ENCODE data around the gene PPP1R36. TPM values are rescaled to one million over a fixed set of nuclear protein-coding genes. Genes with fewer than 3 reads are reported as not detected.
"Not testable (repeated sequence)": the region's sequence is repeated elsewhere in the genome, so short reads cannot be mapped to it uniquely, and the experiment has no call there.

The PPP1R36 gene
- total RNA-seq, 3 donors from 2014 or later, result 1.8 to 10.4 (median 7.6) TPM

DNA sequence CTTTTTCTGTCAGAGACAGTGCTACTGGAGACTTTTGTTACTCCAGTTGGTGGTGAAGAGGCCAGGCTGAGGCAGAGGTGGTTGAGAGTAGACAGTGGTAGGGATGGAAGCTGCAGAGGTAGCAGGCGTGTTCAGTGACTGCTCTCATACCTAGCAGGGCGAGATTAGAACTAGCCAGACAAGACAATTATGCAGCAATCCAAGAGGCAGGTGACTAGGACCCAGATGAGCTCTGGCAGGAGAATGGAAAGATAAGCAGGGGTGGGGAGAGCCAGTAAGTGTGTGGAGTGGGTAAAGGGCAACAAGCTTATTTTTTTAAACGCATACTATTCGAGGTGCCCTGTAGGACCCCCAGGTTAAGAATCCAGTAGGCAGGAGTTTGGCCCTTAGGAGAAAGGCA is 4.8 kb downstream of the PPP1R36 start:
- intact Hi-C loops (cut with DNase I, micrococcal nuclease), result no loop called here
- TF ChIP-seq CTCF (IDR thresholded peaks at IDR 0.05), result no peak
- ATAC-seq, result peak; percentile 50
- no peaks in the 10 kb centered on the region for H3K36me3 ChIP-seq (ENCODE audit: low read depth)
- no peak overlapping the region for H3K4me3 ChIP-seq
- DNase-seq, result peak in 1 of 3 donors; percentile 67
- H3K4me1 ChIP-seq (ENCODE audit: low read depth), result peaks cover 7% of the 10 kb centered on the region
- no peaks in the 10 kb centered on the region for H3K9me3 ChIP-seq

DNA sequence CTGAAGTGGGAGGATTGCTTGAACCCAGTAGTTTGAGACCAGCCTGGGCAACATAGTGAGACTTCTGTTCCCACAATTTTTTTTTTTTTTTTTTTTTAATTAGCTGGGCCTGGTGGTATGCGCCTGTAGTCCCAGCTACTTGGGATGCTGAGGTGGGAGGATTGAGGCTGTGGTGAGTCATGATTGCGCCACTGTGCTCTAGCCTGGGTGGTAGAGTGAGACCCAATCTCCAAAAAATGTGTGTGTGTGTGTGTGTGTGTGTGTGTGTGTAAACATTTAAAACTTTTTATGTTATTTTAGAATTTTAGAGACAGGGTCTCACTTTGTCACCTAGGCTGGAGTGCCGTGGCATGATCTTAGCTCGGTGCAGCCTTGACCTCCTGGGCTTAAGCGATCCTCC is 6.8 kb downstream of the PPP1R36 start:
- Histone ChIP-seq H3K36me3 (ENCODE audit: low read depth) (no peaks in the 10 kb centered on the region), H3K9me3 (no peaks in the 10 kb centered on the region), H3K4me1 (ENCODE audit: low read depth) (peaks cover 5% of the 10 kb centered on the region), H3K4me3 (no peak overlapping the region)
- ATAC-seq, result no peak
- intact Hi-C loops (cut with DNase I, micrococcal nuclease), result no loop called here
- DNase-seq, result no peak
- no peak for TF ChIP-seq CTCF (IDR thresholded peaks at IDR 0.05)

- intact Hi-C loops (cut with DNase I, micrococcal nuclease); DNase-seq; H3K36me3 ChIP-seq (ENCODE audit: low read depth); H3K4me3 ChIP-seq; H3K9me3 ChIP-seq; ATAC-seq; H3K4me1 ChIP-seq (ENCODE audit: low read depth): not testable (repeated sequence)
Observed at GRCh38 chr14:64558216-64558615, 8.5 kb downstream of the PPP1R36 start.

GRCh38 chr14:64561631-64562030 is 11.9 kb downstream of the PPP1R36 start:
- Histone ChIP-seq H3K9me3 (no peaks in the 10 kb centered on the region), H3K4me1 (ENCODE audit: low read depth) (no peaks in the 10 kb centered on the region), H3K36me3 (ENCODE audit: low read depth) (no peaks in the 10 kb centered on the region), H3K4me3 (no peak overlapping the region)
- DNase-seq (no peak), ATAC-seq (no peak)
- no peak for TF ChIP-seq CTCF (IDR thresholded peaks at IDR 0.05)
- intact Hi-C loops (cut with DNase I, micrococcal nuclease), result no loop called here

DNA sequence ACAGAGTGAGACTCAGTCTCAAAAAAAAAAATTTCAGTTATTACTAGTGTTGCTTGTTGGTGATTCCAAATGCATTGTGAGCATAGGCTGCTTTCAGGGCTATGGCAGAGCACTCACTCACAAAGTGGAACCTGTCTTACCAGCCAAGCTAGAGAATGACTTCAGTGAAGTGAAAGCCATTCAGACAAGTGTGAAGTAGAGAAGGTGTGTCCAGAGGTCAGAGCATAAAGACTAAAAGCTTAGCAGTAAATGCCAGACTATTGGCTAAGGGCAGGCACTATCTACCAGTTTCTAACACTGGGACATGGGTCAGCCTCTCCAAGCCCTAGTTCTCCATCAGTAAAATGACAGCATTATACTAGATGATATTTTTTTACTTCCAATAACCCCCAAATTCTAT is 12.7 kb downstream of the PPP1R36 start:
- intact Hi-C loops (cut with DNase I, micrococcal nuclease), result no loop called here
- peak; percentile 81 for ATAC-seq

GRCh38 chr14:64563696-64564095 is 13.9 kb downstream of the PPP1R36 start:
- DNase-seq (no peak), ATAC-seq (no peak)
- Histone ChIP-seq H3K9me3 (no peaks in the 10 kb centered on the region), H3K4me3 (no peak overlapping the region), H3K4me1 (ENCODE audit: low read depth) (no peaks in the 10 kb centered on the region), H3K36me3 (ENCODE audit: low read depth) (no peaks in the 10 kb centered on the region)
- no peak for TF ChIP-seq CTCF (IDR thresholded peaks at IDR 0.05)
- intact Hi-C loops (cut with DNase I, micrococcal nuclease), result no loop called here

More for the DNA sequence above, 12.7 kb downstream of the PPP1R36 start:
- Histone ChIP-seq H3K36me3 (ENCODE audit: low read depth) (no peaks in the 10 kb centered on the region), H3K4me1 (ENCODE audit: low read depth) (no peaks in the 10 kb centered on the region), H3K4me3 (no peak overlapping the region), H3K9me3 (no peaks in the 10 kb centered on the region)
- DNase-seq, result peak in 1 of 3 donors; percentile 38
- TF ChIP-seq CTCF (IDR thresholded peaks at IDR 0.05), result no peak
